Sigmoid colon (tissue), 4 donors: ENCODE measurements around the gene LYPD6B.

Experiments used
- EP300 ChIP-seq, 4 donors: sonication (generic); formaldehyde crosslinking; IDR thresholded peaks; one replicate each; pipeline ENCODE4 v1.6.1; 2017; ENCODE audit warnings: antibody characterized with exemption in 4 of 4
- POLR2A ChIP-seq, 2 donors: fragments of 450-650 bp; IDR thresholded peaks; one replicate each; pipeline ENCODE4 v1.6.1; 2016; ENCODE audit warnings: antibody characterized with exemption in 2 of 2, mild to moderate bottlenecking in 2 of 2, moderate library complexity in 2 of 2
- POLR2AphosphoS5 ChIP-seq, 4 donors: sonication (generic); formaldehyde crosslinking; IDR thresholded peaks; one replicate each; pipeline ENCODE4 v1.6.1; 2017; ENCODE audit warnings: antibody characterized with exemption in 4 of 4
- TF ChIP-seq, protein P1 (sequence below), 4 experiments: fragments of 450-650 bp in 3 of 4; fragments of 200-600 bp in 1 of 4; IDR thresholded peaks; one replicate each; pipeline ENCODE4 v1.5.1; 2016 to 2019; ENCODE audit warnings: antibody characterized with exemption in 4 of 4, mild to moderate bottlenecking in 3 of 4, moderate library complexity in 2 of 4

DNA sequence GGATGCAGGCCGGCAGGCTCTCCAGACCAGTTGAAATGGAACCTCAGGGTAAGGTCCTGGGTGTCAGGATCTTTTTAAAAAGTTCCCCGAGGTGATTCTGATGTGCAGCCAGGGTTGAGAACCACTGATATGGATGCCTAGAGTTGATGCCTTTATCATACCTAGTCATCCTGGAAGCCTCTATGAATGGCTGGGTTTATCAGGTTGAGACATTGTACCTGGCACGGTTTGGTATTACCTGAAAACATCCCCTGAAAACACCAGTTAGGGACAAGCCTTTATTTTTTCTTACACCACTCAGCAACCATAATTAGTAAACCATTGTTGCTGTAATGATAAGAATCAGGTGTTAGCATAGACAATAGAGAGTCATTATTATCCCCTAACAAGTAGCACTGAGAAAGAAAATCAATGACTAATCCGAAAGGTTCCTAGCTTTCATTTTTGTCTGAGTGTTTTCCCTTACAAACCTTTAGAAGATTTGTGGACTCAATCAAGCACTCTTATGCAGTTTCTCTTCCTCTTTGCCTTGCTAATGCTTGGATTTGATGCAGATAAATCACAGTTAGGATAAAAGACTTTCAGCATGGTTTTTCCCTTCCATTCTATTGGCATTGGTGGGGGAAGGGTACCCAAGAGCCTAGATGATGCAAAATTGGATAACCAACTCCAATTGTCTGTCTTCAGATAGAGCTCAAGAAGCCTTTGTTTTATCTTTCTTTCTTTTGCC, 175.4 kb downstream of the LYPD6B start:
- TF ChIP-seq, protein P1, sequence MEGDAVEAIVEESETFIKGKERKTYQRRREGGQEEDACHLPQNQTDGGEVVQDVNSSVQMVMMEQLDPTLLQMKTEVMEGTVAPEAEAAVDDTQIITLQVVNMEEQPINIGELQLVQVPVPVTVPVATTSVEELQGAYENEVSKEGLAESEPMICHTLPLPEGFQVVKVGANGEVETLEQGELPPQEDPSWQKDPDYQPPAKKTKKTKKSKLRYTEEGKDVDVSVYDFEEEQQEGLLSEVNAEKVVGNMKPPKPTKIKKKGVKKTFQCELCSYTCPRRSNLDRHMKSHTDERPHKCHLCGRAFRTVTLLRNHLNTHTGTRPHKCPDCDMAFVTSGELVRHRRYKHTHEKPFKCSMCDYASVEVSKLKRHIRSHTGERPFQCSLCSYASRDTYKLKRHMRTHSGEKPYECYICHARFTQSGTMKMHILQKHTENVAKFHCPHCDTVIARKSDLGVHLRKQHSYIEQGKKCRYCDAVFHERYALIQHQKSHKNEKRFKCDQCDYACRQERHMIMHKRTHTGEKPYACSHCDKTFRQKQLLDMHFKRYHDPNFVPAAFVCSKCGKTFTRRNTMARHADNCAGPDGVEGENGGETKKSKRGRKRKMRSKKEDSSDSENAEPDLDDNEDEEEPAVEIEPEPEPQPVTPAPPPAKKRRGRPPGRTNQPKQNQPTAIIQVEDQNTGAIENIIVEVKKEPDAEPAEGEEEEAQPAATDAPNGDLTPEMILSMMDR (IDR thresholded peaks at IDR 0.05): no peak
- TF ChIP-seq POLR2A (IDR thresholded peaks at IDR 0.05) (no peak), EP300 (IDR thresholded peaks at IDR 0.05) (no peak), POLR2AphosphoS5 (IDR thresholded peaks at IDR 0.05) (no peak)
